ENCODE measurements around the gene TTC33.
"Not testable (repeated sequence)": the region's sequence is repeated elsewhere in the genome, so short reads cannot be mapped to it uniquely, and the experiment has no call there.

TTC33 gene

DNA sequence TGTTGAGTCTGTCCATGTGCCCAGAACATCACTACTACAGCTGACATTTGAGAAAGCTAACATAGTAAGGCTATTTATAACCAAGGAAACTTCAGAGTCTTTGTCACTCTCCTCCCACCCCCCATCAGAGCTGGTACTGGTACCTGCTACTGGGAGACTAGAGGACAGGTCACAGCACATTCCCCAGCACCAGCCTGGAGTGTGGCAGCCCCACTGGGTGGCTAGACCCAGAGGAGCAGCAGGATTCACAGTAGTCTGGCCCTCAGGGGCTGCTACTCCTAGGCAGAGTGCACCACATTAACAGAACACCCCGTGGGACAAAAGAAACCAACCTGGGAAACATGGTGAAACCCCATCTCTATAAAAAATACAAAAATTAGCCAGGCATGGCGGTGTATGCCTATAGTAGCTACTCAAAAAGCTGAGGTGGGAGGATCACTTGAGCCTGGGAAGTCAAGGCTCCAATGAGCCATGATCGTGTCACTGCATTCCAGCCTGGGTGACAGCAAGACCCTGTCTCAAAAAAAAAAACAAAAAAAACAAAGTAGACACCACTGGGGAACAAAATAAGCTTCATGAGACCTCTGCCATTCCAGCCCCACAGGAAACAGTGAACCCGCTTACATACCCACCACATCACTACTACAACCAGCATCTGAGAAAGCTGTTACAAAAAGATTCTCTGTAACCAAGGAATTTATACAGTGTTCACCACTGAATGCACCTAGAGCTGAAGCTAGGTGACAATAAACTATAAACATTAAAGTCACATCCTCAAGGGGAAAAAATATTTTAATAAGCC lies 102.3 kb downstream of the TTC33 start:
- DNase-seq (ENCODE audit: low read depth in 3 of 3): no peak

DNA sequence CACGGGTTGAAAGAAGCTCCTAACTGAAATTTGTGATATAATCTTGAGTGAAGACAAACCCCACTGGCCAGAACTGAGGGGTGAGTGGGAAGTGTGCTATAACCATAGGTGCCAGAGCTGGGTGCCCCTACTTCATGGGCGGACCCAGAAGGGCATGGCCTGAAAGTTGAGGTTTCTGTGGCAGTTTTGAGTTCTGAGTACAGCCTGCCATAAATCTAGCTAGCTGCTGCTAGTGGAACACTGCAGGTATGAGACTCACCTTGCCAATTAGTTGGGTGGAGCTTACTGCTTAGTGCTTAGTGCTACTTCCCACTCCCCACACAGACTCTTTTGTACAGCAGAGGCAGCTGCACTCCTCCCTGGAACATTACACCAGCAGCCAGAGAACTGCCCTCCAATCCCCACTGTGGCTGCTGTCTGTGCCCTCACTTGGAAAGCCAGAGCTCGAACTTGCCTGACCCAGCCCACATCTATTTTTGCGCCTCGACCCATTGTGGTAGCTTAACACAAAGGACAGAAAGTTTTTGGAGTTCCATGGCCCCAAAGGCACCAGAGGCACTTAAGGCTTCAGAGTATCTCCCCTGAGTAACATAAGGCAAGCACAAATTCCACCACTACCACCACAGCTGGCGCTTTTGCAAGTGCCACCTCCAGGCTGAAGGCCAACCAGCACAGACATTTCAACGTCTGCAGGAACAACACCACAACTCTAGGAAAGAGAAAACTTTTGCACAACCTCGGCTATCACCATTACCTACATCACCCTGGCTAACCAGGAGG lies 103.1 kb downstream of the TTC33 start:
- DNase-seq (ENCODE audit: low read depth in 3 of 3): no peak

DNA sequence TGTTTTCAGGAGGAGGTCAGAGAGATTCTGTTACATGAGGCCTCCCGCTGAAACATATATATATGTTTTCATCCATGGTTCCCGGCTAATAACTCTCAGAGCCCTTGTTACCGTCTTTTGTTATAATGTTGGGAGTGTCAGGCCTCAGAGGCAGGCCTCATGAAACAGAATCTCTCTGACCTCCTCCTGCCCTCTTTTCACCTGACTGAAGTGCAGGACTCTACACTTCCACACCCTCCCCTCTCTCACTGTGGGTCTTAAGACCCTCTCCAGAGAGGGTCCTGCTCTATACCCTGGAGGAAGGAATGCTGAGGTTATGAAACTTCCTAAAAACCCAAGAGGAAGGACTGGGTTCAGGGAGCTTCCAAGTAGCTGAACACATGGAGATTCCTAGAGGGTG lies 104.6 kb downstream of the TTC33 start:
- DNase-seq (ENCODE audit: low read depth in 3 of 3): no peak

DNA sequence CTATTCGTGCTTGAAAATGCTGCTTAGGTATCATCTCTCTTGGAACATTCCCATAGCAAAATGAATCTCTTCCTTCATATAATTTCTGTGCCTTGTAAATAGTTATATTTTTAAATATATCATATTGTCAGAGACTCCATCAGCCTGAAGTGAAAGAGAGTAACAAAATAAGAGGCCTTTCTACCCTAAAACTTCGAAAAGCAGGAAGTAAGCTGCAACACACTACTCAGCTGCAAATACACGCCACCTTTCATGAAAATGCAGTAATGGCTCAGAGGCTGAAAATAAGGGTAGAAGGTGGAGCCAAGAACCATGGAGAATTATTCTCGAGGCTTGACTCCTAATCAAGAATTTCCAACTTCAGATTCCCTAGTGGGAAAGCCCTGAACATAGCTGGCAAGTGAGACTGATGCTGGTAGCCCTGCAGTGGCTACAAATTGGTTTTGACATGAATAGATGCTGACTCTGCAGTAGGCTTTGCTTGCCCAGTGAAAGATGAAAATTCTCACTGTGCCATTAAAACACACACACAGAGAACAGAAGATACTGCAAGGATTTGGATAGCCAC lies 106.2 kb downstream of the TTC33 start:
- no peak for DNase-seq (ENCODE audit: low read depth in 3 of 3)

DNA sequence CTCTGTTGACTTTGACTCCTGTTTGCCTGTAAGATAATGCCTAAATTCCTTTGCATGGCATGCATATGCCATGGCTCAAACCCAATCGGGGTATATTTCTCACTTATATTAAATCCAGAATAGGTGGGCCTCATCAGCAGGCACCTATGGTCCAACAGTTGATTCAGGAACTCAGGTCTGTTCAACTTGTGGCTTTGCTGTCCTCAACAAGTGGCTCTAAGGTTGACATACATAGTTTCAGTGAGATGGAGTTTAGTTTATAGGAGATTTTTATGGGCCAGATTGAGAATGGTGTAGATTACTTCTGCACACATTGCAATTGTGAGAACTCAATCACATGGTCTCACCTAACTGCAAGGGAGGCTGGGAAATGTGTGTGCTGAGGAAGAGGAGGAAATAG lies 107.6 kb downstream of the TTC33 start:
- DNase-seq (ENCODE audit: low read depth in 3 of 3): no peak

DNA sequence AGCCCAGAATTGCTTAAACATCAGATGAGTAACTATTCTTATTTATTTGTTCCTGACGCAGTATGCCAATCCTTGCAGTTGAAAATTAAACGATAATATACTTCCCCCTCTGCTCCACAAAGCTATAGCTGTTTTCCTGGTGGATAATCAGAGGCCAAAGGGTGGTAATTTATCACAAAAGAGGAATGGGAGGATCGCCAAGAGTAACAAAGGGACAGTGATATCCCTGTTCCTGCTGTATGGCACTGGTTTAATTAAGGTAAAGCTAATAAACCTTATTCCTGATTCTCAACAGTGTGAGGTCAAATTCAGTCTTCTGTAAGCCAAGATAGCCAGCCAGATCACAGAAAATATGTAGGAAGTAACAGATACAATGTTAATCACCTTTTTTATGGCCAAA lies 109.5 kb downstream of the TTC33 start:
- no peak for DNase-seq (ENCODE audit: low read depth in 3 of 3)

DNA sequence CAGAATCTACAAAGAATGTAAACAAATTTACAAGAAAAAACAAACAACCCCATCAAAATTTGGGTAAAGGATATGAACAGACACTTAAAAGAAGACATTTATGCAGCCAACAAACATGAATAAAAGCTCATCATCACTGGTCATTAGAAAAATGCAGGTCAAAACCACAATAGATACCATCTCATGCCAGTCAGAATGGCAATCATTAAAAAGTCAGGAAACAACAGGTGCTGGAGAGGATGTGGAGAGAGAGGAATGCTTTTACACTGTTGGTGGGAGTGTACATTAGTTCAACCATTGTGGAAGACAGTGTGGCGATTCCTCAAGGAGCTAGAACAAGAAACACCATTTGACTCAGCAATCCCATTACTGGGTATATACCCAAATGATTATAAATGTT lies 116.2 kb downstream of the TTC33 start:
- DNase-seq (ENCODE audit: low read depth in 3 of 3): not testable (repeated sequence)

DNA sequence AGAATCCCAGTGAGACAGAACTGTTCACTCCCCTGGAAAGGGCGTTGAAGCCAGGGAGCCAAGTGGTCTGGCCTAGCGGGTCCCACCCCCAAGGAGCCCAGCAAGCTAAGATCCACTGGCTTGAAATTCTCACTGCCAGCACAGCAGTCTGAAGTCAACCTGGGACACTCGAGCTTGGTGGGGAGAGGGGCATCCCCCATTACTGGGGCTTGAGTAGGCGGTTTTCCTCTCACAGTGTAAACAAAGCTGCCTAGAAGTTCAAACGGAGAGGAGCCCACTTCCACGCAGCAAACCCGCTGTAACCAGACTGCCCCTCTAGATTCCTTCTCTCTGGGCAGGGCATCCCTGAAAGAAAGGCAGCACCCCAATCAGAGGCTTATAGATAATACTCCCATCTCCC lies 121.2 kb downstream of the TTC33 start:
- no peak for DNase-seq (ENCODE audit: low read depth in 3 of 3)

DNA sequence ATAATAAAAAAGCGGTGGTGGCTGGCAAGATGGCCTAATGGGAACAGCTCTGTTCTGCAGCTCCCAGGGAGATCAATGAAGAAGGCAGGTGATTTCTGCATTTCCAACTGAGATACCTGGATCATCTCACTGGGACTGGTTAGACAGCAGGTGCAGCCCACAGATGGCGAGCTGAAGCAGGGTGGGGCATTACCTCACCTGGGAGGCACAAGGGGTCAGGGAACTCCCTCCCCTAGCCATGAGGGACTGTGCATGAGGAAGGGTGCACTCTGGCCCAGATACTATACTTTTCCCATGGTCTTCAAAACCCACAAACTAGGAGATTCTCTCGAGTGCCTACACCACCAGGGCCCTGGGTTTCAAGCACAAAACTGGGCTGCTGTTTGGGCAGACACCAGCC lies 121.6 kb downstream of the TTC33 start:
- no peak for DNase-seq (ENCODE audit: low read depth in 3 of 3)

DNA sequence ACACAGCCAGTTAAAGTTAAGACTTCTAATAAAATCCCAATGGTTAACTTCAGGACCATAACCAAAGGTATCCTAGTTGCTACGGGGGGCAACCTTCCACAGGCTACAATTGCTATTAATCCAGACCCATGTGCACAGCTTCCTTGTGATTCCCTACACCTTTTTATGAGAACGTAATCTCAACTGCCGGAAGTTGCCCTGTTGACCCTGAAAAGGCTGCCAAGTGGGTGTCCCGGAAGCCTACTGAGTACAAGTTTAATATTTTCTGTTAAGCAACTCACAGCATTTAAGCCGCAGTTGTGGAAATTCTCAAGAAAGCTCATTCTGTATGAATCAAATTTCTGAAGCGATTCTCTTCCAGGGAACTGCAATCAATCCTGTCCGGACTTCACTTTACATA lies 124.5 kb downstream of the TTC33 start:
- DNase-seq (ENCODE audit: low read depth in 3 of 3): no peak

DNA sequence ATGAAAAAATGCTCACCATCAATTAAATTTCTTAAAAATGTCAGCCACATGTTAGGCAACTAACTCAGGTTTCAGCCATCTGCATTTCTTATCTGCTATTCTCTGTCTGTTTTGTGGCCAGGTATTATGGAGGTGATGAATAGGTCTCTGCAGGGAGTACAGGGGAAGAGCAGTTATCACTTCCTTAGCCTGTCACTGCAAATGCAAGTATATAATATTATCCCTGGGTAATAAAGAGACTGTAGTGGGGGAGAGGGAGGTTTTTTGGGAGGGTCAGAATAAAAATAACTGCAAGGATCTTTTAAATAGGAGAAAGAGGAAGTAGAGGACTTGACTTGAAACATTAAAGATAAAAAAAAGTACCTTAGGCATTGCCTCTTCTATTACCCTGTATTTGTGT lies 125.6 kb downstream of the TTC33 start:
- DNase-seq (ENCODE audit: low read depth in 3 of 3): no peak

DNA sequence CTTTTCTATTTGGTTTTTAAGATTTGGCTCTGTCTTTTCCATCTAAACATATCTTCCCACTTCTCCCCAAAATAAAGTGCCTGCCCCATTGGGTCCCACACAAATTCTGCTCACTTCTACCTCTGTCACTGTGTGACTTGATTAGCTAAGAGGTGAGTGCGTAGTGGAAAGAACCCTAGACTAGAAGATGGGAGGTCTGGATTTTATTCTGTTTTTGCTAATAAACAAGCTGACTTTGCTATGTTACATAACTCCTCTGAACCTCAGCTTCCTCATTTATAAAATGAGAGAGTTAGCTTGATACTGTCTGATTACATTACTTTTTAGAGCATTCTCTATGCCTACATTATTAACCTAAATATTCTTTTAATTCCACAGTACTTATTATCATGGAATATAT lies 127.4 kb downstream of the TTC33 start:
- no peak for DNase-seq (ENCODE audit: low read depth in 3 of 3)

DNA sequence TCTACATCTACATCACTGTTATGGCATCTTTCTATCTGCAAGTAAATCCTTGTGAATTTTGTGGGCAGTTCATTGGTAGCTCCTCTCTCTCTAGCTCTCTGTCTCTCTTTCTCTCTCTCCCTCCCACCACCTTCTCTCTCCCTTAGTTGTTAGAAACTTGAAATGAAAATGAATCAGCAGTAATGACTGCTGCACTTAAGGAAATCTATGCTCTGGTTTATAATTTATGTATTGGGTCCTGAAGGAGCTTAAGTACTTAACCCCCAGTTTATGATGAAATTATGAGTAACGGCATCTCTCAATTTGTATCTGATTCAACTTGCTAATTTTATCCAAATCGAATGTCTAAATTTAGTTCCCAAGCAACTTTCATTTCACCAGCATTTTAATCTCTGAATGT lies 128.1 kb downstream of the TTC33 start:
- DNase-seq (ENCODE audit: low read depth in 3 of 3): no peak

DNA sequence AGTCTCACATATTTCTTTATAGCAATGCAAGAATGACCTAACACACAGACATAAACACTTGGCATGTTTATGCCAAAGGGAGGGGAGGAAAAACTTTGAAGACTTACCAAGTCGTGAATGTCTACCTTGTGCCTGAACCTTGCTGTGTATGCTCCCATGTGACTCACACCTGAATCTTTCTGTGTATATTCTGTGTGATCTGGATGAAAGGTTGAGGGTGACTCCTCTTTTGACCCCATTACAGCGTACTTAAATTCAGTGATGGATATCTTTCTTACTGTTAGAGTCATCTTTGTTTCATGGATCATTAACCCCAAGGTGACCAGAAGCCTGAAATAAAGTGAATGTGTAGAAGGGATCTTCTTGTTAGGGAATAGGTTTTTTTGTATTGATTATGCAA lies 129.0 kb downstream of the TTC33 start:
- no peak for DNase-seq (ENCODE audit: low read depth in 3 of 3)

DNA sequence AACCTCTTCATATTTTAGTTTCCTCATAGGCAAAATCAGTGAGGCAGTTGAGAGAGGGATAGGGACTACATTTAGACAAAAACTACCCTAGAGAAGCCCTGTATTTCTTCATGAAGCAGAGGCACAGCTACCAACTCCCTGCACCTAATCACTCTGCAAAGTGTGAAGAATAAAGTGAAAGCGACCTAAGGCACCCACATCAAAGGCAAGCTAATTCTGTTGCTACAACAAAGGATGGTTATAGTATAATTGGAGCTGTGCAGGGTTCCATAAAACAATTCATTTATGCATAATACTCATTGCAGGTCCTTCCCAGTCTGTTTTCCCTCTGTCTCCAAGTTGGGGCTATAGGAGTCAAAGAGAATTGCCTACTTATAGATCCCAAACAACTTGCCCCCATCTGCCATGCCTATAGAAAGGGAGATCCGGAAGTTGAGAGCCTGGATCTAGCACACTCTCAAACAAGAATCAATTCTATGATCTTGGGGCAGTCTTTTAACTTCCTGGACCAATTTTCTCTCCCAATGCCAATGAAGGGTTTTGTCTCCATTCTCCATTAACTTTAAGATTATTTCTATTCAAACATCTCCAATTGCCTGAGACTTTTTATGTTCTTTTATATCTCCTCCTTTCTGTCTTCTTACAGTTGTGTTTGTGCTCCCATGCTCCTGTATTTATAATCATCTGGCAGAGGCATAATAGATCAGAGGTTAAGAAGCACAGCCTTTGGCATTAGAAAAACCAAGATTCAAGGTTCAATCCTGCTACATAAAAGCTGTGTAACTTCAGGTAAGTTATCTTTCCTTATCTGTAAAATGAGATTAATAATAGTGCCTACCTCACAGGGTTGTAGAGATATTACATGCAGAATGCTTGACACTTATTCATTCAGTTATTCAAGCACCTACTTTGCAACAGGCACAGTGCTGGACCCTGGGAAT lies 132.0 kb downstream of the TTC33 start:
- DNase-seq (ENCODE audit: low read depth in 3 of 3): peak in 1 of 3 experiments; percentile 3

DNA sequence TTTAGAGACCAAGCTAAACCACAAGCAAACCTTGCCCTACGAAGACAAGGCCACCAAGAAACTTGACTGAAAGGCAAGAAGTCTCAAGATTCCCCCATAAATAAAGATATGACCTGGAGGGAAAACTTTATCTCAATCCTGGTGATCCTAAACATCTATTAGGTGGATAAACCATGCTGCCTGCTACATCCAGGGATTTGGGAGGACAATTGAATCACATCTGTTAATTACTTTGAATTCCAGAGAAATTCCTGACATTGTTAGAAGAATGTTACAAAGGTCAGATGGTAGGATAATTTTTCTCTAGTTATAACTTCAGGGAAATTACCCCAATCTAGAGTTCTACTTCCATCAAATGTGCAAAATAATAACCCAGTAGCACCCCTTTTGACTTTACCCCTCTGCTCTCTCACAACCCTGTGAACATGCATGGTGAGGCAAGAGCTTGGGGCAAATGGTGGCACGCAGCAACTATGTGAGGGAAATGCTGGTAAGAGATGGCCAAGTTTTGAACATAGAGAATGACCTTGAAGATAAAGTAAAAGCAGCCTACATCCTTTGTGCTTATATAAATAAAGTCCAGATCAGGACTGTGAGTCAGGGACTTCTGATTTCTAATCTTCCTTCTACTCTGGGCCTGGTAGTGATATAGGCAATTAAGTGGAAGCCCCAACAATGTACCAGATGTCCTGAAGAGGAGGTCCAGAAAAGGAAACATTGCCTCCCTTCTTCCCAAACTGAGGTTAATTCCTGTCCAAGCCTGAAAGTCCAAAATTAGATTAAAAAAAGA lies 133.1 kb downstream of the TTC33 start:
- DNase-seq (ENCODE audit: low read depth in 3 of 3): no peak

DNA sequence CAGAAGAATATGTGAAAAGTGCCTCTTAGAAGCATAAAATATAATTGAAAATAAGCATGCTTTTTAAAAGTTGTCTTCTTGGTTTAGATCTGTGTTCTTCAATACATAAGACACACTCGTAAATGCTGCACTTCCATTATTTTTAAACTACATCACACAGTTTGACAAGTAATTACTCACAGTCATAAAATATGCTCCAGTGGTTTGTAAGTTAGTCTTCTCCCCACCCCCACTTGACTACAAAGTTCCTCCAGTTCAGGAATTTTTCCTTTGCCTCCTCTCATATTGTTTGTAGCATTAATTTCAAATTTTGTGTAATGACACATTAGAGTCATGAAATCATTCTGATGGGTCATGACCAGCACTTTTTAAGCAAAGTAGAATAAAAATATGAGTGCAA lies 136.3 kb downstream of the TTC33 start:
- DNase-seq (ENCODE audit: low read depth in 3 of 3): no peak

DNA sequence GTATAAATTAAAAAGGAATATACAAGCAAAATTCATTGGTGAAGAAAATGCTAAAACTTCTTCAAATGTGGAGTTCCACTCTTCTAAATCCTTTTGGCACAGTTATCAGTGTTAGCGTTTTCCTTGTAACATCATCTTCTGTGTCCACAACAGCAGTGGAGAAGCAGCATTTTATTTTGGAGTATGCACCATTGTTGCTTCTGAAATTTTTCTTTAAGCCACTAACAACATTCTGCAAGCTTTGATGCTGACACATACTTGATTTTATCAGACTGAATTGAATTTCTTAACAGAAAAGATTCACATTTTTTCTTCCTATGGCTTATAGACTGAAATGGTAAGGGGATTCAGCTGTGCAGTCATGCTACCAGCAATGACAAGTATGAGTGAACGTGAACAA lies 136.8 kb downstream of the TTC33 start:
- DNase-seq (ENCODE audit: low read depth in 3 of 3): no peak

DNA sequence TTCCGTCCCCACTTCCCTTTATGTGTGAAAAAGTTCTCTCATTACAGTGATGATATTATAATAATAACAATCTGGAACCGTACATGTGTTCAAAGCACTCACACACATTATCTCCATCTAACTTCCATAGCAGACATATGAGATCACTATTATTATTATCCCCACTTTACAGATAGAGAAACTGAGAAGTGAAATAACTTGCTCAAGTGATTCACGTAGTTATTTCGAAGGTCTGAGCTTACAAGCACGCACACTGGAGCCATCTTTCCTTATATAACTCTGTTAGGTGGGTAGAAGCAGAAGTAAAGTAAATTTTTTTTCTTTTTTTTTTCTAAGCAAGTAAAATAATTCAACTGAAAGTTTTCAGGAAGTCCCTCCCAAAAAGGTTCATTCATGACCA lies 139.0 kb downstream of the TTC33 start:
- DNase-seq (ENCODE audit: low read depth in 3 of 3): no peak

DNA sequence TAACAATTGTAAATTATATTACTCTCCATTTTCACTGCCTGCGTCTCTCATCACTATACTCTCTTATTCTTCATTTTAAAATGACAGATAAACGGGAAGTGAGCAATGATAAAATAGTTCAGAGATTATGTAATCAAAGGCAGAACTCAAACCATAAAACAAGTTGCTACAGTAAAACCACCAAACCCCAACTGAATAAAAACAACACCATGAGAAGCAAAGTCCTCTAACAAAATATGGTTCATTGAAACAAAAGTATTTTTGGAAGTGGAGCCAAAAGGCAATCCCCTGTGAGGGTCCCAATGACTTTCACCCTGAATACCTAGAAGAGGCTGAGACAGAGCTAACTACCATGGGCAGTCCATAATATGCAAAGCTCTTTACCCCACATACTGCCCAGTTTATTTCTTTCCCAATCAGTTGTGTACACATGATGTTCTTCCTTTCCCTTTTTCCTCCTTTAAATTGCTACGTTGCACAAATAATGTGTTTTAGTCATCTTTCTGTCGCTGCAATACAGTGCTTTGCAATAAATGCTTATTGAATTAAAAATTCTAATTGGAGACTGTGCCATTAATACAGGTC lies 140.1 kb downstream of the TTC33 start:
- no peak for DNase-seq (ENCODE audit: low read depth in 3 of 3)

All from stimulated activated CD4-positive, alpha-beta T cell treated with anti-CD3 and anti-CD28 coated beads, TNF-alpha, amount 100 ng/mL, for 4 hours (primary cell).